Endothelial cell of coronary artery (primary cell): ENCODE results near the gene DDX25. TPM values are rescaled to one million over a fixed set of nuclear protein-coding genes. Genes with fewer than 3 reads are reported as not detected.

Experiments used
- total RNA-seq: library from RNA; depleted of rRNA; stranded (reverse); fragments of >200 nt; gene quantifications from 2 replicates; pipeline ENCODE4 v1.2.3, GENCODE V29; 2014

The DDX25 gene
- total RNA-seq = not detected in 2 replicates

DNA sequence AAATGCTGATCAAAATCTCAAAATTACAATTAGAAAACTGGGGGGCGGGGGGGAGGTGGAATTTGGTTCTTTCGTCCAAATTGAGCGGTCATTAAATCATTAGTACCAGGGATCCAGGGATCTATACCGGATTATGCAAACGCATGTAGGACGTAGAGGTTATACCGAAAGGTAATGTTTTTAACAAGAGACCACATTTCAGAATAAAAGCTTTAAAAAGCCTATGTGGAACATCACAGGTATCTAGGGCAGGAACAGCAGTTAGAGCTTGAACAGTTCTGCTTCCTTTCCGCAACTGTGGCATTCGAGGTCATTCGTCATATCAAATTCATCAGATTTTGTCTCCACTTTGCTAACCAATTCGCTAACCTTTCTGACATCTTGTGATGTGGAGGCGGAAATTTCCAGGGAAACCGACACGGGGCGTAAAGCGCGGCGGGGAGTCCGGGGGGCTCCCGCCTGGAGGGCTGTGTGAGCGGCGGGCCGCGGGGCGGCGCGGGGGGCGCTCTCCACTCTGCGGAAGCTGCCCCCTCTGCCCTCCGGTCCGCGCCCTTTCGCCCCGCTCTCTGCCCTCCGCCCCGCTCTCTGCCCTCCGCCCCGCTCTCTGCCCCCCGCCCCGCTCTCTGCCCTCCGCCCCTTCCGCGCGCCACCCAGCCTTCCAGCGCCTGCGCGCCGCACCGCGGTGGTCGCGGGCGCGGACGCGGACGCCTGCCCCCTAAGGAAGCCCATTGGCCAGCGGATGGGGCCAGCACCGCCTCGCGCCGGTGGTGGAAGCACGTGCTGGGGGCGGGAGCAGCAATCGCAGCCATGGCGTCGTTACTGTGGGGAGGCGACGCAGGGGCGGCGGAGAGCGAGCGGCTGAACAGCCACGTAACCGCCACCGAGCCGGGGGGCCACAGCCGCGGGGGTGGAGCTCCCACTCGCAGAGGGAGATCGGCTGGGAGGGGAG lies at the start of gene DDX25:
TSS of gene DDX25 (plus strand) at position 798 of the 949 bp plus-strand sequence. CDS start at position 808, 10 bp downstream.

DNA sequence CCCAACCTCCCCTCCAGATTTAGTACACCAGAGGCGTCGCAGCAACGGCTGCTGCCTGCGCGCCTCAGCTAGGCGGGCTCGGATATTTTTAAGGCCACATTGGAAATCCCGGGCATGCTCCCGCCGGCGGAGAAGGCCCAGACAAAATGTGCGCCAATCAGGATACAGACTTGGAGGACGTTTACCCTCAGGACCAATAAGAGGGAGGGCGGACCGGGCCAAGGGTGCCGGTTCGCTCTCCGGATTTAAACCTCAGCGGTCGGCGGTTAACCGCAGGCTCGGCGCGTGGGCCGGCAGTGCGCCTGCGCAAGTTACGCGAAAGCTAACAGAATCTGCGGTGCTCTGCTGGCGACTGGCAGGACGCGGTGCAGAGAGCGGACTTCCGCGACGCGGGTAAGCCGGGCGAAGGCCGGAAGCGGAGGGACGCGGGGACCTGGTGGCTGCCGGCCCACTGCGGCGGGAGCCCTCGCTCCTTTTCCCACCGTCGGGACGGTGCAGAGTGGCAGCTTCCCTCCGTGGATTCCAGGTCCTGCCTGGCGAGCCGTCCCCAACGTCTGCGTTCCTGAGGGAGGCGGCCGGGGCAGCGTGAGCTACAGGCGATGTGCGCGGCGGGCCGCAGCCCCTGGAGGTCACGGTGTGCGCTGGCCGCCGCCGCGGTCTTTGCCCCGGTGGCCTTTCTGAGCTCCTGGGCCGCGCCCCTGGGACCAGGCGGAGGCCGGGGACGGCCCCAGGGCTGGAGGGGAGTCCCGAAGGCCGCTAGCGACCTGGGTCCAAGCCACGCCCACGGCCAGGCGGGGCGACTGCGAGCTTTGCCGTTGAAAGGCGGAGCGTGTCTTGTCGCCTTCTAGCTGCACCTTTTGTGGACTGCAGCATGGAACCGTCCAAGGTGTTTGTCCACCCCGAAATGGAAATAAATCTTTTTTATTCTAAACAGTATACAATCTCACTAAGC lies 16.7 kb upstream of the DDX25 start, which contains the start of gene HYLS1:
TSS of gene HYLS1 (plus strand) at position 296 of the 952 bp plus-strand sequence. CDS start 11,701 bp downstream, outside the sequence.

GRCh38 chr11:125902927-125903710 lies 1.2 kb upstream of the DDX25 start, which contains the start of gene PUS3:
Gene PUS3 (minus strand): TSS chr11:125903206. CDS start chr11:125896284, 6,922 bp downstream.

GRCh38 chr11:125945797-125946520 lies 41.7 kb downstream of the DDX25 start, which contains the start of gene VSIG10L2:
Gene VSIG10L2 (plus strand): TSS chr11:125946044. CDS start chr11:125946056, 12 bp downstream.

Other genes with a start within 250 kb of the DDX25 start
- under 0.01 TPM in 1 of 2 replicates, not detected in the other for gene ACRV1, start 223.7 kb upstream of the DDX25 start, total RNA-seq
- not detected in 2 replicates for gene PATE1, start 158.2 kb upstream of the DDX25 start, total RNA-seq
- gene PATE2, start 125.7 kb upstream of the DDX25 start, total RNA-seq = 0.09 TPM in 2 replicates
- not detected in 2 replicates for gene PATE3, start 116.4 kb upstream of the DDX25 start, total RNA-seq
- not detected in 2 replicates for gene PATE4, start 71.2 kb upstream of the DDX25 start, total RNA-seq
- gene HYLS1, start 16.8 kb upstream of the DDX25 start, total RNA-seq = 6.5 and 9.4 TPM in 2 replicates
- gene PUS3, start 1.3 kb upstream of the DDX25 start, total RNA-seq = 12.9 and 13.6 TPM in 2 replicates
- gene VSIG10L2, start 41.5 kb downstream of the DDX25 start, total RNA-seq = not detected in 2 replicates
- gene CDON, start 158.4 kb downstream of the DDX25 start, total RNA-seq = 0.90 and 1.2 TPM in 2 replicates